Measurements from ENCODE around the gene ARL6IP4.

The ARL6IP4 gene

DNA sequence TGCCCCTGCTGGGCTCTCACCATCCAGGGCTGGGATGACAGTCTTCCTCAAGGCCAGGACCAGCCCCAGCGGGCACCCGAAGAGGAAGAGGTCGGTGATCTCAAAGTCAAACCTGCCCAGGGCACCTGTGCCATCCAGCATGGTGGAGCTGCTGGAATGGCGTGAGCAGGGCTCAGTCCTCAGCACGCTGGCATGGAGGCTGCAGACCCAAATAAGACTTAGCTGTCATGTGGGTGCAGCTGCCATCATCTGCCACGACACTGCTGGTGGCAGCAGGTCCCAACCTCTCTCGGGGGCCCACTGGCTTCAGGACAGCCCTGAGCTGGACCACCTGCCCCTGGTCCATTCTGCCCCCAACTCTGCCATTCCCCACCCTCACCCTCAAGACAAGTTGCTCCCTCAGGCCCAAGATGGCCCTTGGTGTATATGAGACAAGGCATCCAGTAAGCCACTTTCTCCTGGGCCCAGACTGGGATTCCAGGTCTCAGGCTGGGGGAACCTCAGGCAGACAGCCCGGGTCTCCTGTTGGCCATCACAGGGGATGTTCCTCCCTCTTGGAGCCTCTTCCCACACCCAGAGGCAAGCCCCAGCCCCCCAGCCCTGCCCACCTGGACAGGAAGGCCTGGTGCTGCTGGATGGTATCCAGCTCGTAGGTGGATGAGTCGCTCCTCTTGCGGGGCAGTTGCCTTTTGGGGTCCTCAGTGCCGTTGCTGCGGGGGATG is 14.5 kb downstream of the ARL6IP4 start:
- Histone ChIP-seq H3K27me3 (no peaks in the 10 kb centered on the region), H3K36me3 (no peaks in the 10 kb centered on the region), H3K9me3 (no peaks in the 10 kb centered on the region), H3K4me3 (ENCODE audit: low read depth, low read length) (no peak overlapping the region), H3K4me1 (no peaks in the 10 kb centered on the region)
- no peak for TF ChIP-seq CTCF (IDR thresholded peaks at IDR 0.05; ENCODE audit: low read depth, low read length)
- DNase-seq = peak; percentile 5

GRCh38 chr12:122995503-122996187 is 15.2 kb downstream of the ARL6IP4 start:
- H3K9me3 ChIP-seq = no peaks in the 10 kb centered on the region
- DNase-seq = no peak
- TF ChIP-seq CTCF (IDR thresholded peaks at IDR 0.05; ENCODE audit: low read depth, low read length) = no peak

GRCh38 chr12:122996188-122996601 is 15.7 kb downstream of the ARL6IP4 start:
- no peak overlapping the region for H3K4me3 ChIP-seq (ENCODE audit: low read depth, low read length)
- TF ChIP-seq CTCF (IDR thresholded peaks at IDR 0.05; ENCODE audit: low read depth, low read length) = no peak
- DNase-seq = no peak
- no peaks in the 10 kb centered on the region for H3K27me3 ChIP-seq
- no peaks in the 10 kb centered on the region for H3K4me1 ChIP-seq
- no peaks in the 10 kb centered on the region for H3K36me3 ChIP-seq
- no peaks in the 10 kb centered on the region for H3K9me3 ChIP-seq

More at GRCh38 chr12:122995503-122996187, 15.2 kb downstream of the ARL6IP4 start:
- H3K4me1 ChIP-seq = no peaks in the 10 kb centered on the region
- no peaks in the 10 kb centered on the region for H3K27me3 ChIP-seq
- H3K36me3 ChIP-seq = no peaks in the 10 kb centered on the region
- H3K4me3 ChIP-seq (ENCODE audit: low read depth, low read length) = no peak overlapping the region

GRCh38 chr12:122996621-122997342 is 16.3 kb downstream of the ARL6IP4 start:
- Histone ChIP-seq H3K4me3 (ENCODE audit: low read depth, low read length) (no peak overlapping the region), H3K9me3 (no peaks in the 10 kb centered on the region), H3K36me3 (no peaks in the 10 kb centered on the region), H3K27me3 (no peaks in the 10 kb centered on the region), H3K4me1 (no peaks in the 10 kb centered on the region)
- TF ChIP-seq CTCF (IDR thresholded peaks at IDR 0.05; ENCODE audit: low read depth, low read length) = no peak
- no peak for DNase-seq

GRCh38 chr12:122997343-122998250 is 17.1 kb downstream of the ARL6IP4 start:
- DNase-seq = no peak
- no peak for TF ChIP-seq CTCF (IDR thresholded peaks at IDR 0.05; ENCODE audit: low read depth, low read length)
- H3K9me3 ChIP-seq = no peaks in the 10 kb centered on the region
- no peaks in the 10 kb centered on the region for H3K36me3 ChIP-seq
- no peaks in the 10 kb centered on the region for H3K4me1 ChIP-seq
- H3K4me3 ChIP-seq (ENCODE audit: low read depth, low read length) = no peak overlapping the region
- no peaks in the 10 kb centered on the region for H3K27me3 ChIP-seq

Data from BE2C (cell line).